Sigmoid colon (tissue), 3 donors: ENCODE results near the gene C11orf58.

Experiments
- POLR2A ChIP-seq, 2 donors: fragments of 450-650 bp; IDR thresholded peaks; one replicate each; pipeline ENCODE4 v1.6.1; 2016; ENCODE audit warnings: antibody characterized with exemption in 2 of 2, mild to moderate bottlenecking in 2 of 2, moderate library complexity in 2 of 2
- TF ChIP-seq, protein P1 (sequence below), 4 experiments: fragments of 450-650 bp in 3 of 4; fragments of 200-600 bp in 1 of 4; IDR thresholded peaks; one replicate each; pipeline ENCODE4 v1.5.1; 2016 to 2019; ENCODE audit warnings: antibody characterized with exemption in 4 of 4, mild to moderate bottlenecking in 3 of 4, moderate library complexity in 2 of 4

DNA sequence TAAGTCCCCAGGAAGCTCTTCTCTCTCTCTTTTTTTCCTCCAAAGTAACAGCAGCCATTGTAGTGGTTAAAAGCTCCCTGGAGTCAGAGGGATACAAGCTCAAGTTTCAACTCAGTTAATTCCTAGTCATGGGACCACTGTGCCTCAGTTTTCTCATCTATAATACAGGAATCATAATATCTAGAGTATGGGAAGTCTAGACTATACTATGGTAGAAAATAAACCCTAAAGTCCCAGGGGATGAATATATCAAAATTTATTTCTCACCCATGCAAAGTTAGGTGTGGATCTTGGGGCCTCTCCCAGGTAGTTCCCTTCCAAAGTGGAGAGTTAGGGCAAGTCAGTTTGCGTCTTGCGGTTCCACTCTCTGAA, 33.7 kb downstream of the C11orf58 start:
- TF ChIP-seq, protein P1, sequence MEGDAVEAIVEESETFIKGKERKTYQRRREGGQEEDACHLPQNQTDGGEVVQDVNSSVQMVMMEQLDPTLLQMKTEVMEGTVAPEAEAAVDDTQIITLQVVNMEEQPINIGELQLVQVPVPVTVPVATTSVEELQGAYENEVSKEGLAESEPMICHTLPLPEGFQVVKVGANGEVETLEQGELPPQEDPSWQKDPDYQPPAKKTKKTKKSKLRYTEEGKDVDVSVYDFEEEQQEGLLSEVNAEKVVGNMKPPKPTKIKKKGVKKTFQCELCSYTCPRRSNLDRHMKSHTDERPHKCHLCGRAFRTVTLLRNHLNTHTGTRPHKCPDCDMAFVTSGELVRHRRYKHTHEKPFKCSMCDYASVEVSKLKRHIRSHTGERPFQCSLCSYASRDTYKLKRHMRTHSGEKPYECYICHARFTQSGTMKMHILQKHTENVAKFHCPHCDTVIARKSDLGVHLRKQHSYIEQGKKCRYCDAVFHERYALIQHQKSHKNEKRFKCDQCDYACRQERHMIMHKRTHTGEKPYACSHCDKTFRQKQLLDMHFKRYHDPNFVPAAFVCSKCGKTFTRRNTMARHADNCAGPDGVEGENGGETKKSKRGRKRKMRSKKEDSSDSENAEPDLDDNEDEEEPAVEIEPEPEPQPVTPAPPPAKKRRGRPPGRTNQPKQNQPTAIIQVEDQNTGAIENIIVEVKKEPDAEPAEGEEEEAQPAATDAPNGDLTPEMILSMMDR (IDR thresholded peaks at IDR 0.05), result no peak
- no peak for TF ChIP-seq POLR2A (IDR thresholded peaks at IDR 0.05)
